Measurements from ENCODE around the gene DUSP22. TPM values are rescaled to one million over a fixed set of nuclear protein-coding genes. Genes with fewer than 3 reads are reported as not detected.

DUSP22 gene
- total RNA-seq, 1 experiment from 2014 or later = 25.0 TPM

DNA sequence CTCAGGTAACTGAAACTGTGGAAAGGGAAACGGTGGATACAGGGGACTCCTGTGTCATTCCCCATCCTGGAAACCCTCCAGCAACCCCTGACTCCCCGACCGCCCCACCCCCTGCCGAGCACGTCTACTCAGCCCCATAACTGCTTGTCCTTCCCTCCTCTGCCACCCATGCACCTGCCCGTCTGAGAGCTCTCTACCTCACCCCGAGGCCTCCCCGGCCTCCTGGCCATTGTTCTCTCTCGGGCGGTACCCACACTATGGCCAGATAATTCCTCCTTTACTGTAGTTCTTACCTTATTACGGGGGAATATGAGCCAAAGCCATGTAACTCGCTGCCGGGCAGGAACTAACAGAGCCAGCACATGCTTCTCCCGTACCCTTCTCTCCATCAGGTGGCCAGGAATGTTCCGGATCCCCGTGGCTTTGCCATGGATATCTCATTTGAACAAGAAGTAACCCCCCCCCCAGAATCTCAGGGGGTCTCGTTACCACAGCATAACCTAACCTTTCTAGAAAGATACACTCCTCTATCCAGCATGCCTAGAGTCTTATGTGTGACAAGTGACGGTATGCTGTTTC is 94.5 kb downstream of the DUSP22 start:
- DNase-seq = no peak
- Histone ChIP-seq H3K18ac (ENCODE audit: insufficient read length, low read depth, low read length) (no peak overlapping the region), H3K14ac (ENCODE audit: insufficient read depth, low read length) (no peak overlapping the region), H3K23me2 (ENCODE audit: insufficient read length, low read depth, low read length, poor library complexity, severe bottlenecking) (peaks cover 9% of the 10 kb centered on the region), H3K56ac (ENCODE audit: insufficient read length, low read depth, low read length) (no peak overlapping the region), H3K27ac (ENCODE audit: insufficient read length, low read depth, low read length) (no peak overlapping the region), H2BK120ac (ENCODE audit: low read depth, low read length, poor library complexity, severe bottlenecking) (no peak overlapping the region), H2AFZ (ENCODE audit: low read length) (no peak overlapping the region), H3K4me1 (ENCODE audit: insufficient read depth, low read length) (no peaks in the 10 kb centered on the region), H3T11ph (ENCODE audit: low read length) (no peak overlapping the region), H3K9ac (ENCODE audit: extremely low read depth, insufficient read length, low read length) (no peak overlapping the region), H3K79me2 (ENCODE audit: insufficient read depth, low read length) (no peaks in the 10 kb centered on the region), H2BK5ac (ENCODE audit: insufficient read length, low read length) (no peak overlapping the region), H4K91ac (ENCODE audit: insufficient read length, low read depth, low read length) (no peak overlapping the region), H3K4ac (ENCODE audit: low read depth, low read length) (no peak overlapping the region), H2BK12ac (ENCODE audit: insufficient read length, low read depth, low read length) (no peak overlapping the region), H3K9me3 (ENCODE audit: control insufficient read depth, low read depth, low read length) (peaks cover 5% of the 10 kb centered on the region), H4K8ac (replicated peaks; ENCODE audit: insufficient read length, low read depth, low read length) (no peak overlapping the region), H2BK20ac (ENCODE audit: low read depth, low read length, poor library complexity, severe bottlenecking) (no peak overlapping the region), H4K5ac (ENCODE audit: insufficient read length, low read depth, low read length) (no peak overlapping the region), H3K4me2 (ENCODE audit: insufficient read depth, insufficient read length, low read length) (no peak overlapping the region), H3K27me3 (ENCODE audit: insufficient read depth, low read length) (peaks cover 4% of the 10 kb centered on the region; the same call in 1 of the 2 replicates), H4K20me1 (ENCODE audit: control insufficient read depth, insufficient read depth, insufficient read length) (no peaks in the 10 kb centered on the region), H2AK5ac (ENCODE audit: insufficient read length, low read length) (no peak overlapping the region), H3K23ac (ENCODE audit: insufficient read length, low read depth, low read length) (no peak overlapping the region), H2BK15ac (ENCODE audit: low read depth, low read length) (no peak overlapping the region), H3K79me1 (ENCODE audit: insufficient read depth, low read depth, low read length, poor library complexity, severe bottlenecking) (no peaks in the 10 kb centered on the region)
- TF ChIP-seq, protein P1, sequence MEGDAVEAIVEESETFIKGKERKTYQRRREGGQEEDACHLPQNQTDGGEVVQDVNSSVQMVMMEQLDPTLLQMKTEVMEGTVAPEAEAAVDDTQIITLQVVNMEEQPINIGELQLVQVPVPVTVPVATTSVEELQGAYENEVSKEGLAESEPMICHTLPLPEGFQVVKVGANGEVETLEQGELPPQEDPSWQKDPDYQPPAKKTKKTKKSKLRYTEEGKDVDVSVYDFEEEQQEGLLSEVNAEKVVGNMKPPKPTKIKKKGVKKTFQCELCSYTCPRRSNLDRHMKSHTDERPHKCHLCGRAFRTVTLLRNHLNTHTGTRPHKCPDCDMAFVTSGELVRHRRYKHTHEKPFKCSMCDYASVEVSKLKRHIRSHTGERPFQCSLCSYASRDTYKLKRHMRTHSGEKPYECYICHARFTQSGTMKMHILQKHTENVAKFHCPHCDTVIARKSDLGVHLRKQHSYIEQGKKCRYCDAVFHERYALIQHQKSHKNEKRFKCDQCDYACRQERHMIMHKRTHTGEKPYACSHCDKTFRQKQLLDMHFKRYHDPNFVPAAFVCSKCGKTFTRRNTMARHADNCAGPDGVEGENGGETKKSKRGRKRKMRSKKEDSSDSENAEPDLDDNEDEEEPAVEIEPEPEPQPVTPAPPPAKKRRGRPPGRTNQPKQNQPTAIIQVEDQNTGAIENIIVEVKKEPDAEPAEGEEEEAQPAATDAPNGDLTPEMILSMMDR (conservative IDR thresholded peaks at IDR 0.05) = no peak
- H3K27me3 Mint-ChIP-seq (ENCODE audit: low read depth) = peaks cover 84% of the 10 kb centered on the region
- H3K4me1 Mint-ChIP-seq = peaks cover 0 to 5% of the 10 kb centered on the region in 2 experiments; a peak in 1 of 4 replicates
- no peak overlapping the region for H3K4me3 Mint-ChIP-seq
- H3K9me3 Mint-ChIP-seq = peaks cover 5% of the 10 kb centered on the region in 2 experiments
- no peaks in the 10 kb centered on the region for H3K36me3 Mint-ChIP-seq (ENCODE audit: insufficient read depth in 1 of 3, low read depth in 3 of 3)
- no peak overlapping the region for H3K27ac Mint-ChIP-seq
- no CpG with 5 or more reads among the region's 18 CpGs for WGBS (ENCODE audit: extremely low coverage, insufficient read length, low lambda C conversion rate)

Data from H9 (cell line).